G401 (cell line): ENCODE data around the gene MYO7A. TPM values are rescaled to one million over a fixed set of nuclear protein-coding genes. Genes with fewer than 3 reads are reported as not detected.
A peak's percentile ranks its signal among the peaks of the same experiment; 100 is the strongest.
"Not testable (repeated sequence)": the region's sequence is repeated elsewhere in the genome, so short reads cannot be mapped to it uniquely, and the experiment has no call there.

Experiments used
- DNase-seq: peaks from one replicate; pipeline ENCODE4 v3.0.0-alpha.2; 2015; ENCODE audit warnings: low spot score
- in situ Hi-C: cut with HindIII; loops from 2 replicates; pipeline ENCODE4 v1.10.0; 2016; ENCODE audit warnings: low sequenced_read_pairs, mixed read lengths
- total RNA-seq: library from RNA; depleted of rRNA; stranded (reverse); fragments of >200 nt; shearing (Covaris generic); gene quantifications from 2 replicates; pipeline ENCODE4 v1.2.3, GENCODE V29; 2014

MYO7A gene
- total RNA-seq, 1 experiment from 2014 or later, result 0.64 TPM

DNA sequence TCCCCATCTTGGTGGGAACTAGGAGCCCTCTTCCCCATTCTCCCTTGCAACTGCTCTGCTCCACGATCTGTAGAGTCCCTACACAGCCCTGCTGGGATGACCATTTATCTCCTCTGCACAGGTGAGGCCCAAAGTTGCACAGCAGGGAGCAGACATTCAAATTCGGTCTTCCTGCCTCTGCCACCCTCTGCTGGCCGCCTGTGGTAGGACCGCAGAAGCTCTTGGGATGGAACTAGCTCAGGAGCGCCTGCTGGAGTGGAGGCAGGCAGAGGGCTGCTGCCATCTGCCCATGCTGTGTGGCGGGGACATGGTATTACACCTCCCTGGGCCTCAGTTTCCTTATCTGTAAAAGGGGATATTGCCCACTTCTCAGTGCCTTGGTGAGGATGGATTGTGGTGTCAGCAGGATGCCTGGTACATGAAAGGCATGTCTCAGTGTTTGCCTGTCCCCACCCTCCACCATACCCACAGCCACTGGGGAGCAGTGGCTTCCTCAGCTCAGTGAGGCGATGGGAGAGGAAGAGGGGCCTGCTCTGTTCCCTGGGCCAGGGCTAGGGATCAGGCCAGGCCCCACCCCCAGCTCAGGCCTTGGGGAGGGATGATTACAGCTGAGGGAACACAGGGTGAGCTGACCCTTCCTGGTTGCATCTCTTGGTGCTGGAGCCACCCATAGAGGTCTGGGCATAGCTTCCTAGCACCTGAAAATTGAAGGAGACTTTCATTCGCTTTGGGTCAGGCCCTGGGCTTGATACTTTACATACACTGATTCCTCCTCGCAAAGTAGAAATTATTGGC, 36.7 kb upstream of the MYO7A start:
- in situ Hi-C loops, result no loop called here
- DNase-seq, result peak; percentile 88

DNA sequence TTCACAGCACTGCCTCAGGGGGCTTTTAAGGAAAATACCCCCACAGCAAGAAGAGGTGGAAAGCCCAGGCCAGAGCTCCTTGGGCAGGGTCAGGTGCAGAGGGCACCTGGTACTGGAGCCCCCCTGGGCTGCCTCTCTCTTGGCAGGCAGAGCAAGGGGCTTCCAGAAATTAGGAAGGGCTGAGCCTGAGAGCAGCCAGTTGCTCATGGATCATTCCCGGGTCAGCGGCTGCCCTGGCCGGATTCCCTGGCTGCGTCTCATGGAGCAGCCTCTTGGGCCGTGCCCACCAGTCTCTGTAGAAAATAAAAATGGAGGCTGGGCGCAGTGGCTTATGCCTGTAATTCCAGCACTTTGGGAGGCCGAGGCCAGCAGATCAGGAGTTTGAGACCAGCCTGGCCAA, 35.7 kb upstream of the MYO7A start:
- peak; percentile 42 for DNase-seq

DNA sequence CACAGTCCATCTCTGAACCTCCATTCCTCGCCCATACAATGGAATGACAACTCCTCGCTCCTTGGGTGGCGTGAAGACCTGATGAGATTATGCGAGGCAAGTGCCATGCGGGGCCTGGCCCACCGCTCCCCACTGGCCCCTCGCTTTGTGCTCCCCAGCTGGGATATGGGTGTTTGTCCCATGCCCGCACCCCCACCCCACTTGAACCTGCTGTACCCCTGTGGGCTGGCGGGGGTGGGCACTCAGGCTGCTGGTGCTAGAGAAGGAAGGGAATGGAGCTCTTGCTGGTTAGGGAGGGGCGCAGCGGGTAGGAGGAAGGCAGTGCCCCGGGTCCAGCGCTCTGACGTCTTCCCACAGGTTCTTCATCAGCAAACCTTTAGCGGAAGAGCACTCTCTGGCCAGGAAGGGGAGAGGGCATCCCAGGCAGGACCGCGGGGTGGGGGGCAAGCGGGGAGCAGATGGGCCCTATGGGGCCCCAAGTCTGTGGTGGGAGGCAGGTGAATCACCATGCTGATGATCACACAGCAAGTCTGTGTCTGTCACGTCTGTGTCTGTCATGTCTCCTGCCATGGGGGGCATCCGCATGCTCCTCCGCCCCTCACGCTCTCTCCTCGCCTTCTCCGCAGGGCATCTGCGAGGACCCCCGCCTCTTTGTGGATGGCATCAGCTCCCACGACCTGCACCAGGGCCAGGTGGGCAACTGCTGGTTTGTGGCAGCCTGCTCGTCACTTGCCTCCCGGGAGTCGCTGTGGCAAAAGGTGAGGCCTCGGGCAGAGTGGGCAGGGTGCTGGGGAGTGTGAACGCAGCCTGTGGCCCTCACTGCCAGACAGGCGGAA, 34.8 kb upstream of the MYO7A start:
- DNase-seq, result no peak
- in situ Hi-C loops, result no loop called here

More for the DNA sequence above, 35.7 kb upstream of the MYO7A start:
- in situ Hi-C loops, result no loop called here

DNA sequence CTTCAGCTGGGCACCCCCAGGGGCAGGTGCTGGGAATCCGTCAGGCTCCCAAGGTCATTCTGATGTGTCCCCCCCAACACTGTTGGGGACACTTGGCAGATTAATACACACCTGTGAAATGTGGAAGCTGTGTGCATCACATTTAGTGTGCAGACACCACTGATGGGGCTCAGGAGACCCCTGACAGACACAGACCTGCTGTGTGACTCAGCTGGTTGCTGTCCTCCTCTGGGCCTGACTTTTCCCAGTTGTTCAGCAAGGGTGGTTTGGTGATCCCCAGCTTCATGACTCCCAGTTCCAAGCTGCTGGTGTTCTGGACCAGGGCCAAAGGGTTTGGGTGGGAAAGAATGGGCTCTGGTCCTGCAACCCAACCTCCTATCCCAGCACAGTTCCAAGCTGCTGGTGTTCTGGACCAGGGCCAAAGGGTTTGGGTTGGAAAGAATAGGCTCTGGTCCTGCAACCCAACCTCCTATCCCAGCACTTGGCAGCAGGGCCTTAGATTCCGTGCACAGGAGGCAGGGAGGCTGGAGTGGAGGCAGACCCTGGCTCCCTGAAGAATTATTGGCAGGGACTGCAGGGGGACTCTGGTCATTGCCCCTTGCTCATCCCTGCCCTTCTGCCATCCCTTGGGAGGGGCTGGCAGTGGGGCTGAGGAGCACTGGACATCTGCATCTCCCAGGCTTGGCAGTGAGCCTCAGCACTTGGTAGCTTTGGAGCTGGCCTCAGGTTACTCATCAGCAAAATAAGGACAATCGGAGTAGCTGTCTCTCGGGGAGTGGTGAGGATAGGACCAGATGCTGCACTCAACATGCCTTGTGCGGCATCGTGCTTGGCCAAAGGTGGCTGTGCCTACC, 33.8 kb upstream of the MYO7A start:
- in situ Hi-C loops, result no loop called here
- peak; percentile 76 for DNase-seq

DNA sequence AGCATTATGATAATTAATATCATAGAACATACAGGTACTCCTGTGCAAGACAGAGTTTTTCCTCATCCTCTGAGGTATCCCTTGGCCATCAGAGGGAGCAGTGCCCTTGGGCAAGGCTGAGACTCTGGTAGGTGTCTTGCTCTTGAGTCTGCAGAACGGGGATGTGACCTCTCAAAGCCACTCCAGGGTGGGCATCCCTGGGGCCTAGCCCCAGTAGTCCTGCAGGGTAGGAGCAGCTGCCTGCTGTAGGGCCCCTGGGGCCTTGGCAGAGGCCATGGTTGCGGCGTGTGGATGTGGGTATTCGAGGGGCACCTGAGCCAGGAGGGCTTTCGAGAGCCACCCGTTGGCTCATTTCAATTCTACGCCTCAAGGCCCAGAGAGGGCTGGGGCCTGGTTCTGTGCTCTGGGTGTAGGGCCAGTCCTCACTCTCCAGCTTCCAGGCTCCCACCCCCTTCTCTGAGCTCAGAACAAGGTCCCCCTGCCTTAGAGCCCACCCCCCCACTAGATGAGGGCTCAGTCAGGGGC, 33.1 kb upstream of the MYO7A start:
- in situ Hi-C loops, result no loop called here
- DNase-seq, result no peak

DNA sequence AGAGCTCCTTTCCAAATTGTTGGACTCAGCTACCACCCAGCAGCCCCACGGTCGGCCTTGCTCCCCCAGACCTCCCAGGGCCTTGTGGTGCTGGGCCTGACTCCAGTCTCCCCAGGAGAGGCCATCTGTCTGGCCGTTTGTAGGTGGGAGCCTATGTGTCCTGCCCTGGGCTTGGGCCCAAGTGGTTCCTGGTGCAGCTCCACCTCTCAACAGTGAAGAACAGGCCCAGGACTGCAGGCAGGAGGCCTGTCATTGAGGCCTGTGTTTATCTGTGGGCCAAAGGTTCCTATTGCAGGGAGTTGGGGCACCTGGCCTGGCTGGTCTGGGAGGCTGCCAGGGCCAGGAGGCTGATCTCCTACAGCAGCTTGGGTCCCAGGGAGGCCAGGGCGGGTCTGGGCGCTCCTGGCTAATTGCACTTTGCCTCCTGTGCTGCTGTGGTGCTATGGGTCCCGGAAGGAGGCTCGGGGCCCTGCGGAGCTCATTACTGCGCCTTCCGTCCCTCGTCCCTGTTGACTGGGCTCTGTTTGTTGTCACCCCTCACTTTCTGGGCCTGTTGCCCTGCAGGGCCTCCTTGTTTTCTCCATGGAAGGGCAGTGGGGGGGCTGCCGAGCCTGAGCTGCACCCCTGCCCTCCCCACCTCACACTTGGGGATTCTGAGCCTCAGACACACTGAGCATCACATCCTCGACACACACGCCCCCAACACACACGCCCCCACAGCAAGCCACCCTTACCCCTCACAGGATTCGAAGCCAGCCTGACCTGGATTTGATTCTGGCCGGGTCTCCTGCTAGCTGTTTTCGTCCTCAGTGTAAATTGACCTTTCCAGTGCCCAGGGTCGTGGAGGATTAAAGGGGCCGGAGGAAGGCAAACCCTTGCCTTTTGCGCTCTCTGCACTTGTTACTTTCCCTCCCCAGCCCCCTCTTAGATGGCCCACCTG, 32.2 kb upstream of the MYO7A start:
- in situ Hi-C loops, result no loop called here
- DNase-seq, result peak; percentile 59

DNA sequence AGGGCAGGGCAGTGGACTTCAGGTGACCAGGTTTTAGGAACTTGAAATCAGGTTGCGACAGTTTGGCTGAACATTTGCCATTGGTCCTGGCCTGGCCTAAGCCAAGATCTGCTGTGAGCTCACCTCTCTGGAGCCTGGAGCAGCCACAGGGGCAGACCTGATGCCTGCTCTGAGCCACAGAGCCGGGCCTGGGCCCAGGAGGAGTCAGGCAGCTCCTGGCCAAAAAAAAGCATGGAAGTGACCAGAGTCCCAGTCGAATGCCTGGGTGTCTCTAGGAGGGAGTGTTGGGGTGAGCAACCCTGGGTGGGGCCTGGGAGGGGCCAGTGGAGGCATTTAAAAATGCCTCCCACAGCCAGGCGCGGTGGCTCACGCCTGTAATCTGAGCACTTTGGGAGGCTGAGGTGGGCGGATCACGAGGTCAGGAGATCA, 31.4 kb upstream of the MYO7A start:
- no peak for DNase-seq
- in situ Hi-C loops, result no loop called here

DNA sequence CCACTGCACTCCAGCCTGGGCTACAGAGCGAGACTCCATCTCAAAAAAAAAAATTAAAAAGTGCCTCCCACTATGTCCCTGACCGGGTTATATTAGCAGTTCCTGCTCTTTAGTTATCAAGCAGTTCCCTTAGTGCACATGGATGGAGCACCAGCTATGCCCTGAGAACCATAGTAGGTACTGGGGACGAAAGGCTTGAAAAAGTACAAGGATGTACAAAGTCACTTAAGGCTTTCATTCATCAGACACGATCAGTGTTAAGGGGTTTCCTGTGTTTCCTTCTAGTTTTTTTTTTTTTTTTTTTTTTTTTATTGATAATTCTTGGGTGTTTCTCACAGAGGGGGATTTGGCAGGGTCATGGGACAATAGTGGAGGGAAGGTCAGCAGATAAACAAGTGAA, 30.9 kb upstream of the MYO7A start:
- in situ Hi-C loops, DNase-seq: not testable (repeated sequence)

DNA sequence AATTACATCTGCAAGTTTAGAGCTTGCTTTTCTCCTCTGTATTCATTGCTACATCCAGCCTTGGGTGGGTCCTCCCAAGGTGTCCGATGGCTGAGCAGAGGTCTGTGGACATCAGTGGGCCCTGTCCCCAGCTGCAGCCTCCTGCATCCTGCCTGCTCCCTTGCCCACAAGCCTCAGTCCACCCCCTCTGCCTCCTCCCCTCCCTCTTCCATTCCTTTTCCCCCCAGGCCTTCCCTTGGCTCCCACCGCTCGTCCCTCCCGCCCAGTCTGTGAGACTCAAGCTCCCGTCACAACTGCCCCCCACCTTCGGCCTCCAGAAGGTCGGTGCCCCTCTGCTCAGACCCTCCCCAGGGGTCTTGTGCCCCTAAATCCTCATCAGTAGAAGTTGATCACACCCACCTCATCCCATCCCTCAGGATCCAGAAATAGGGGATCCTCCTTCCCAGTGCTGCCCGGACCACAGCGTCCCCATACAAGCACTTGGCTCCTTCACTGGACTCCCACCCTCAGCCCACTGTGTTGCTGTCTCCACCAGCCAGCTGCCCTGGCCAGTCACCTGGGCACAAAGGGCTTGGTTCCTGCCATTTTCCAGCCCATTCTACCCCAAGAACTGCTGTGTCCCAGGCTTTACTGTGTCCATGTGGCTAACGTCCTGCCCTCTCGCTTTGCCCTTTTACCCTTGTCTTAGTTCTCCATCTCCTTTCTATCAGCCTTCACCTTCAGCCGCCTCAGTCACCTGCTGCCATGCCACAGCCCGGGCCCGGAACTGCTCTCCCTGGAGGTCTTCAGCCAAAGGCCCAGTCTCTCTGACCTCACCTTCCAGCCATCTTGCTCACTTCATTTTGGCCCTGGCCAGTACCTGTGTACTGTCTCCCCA, 27.6 kb upstream of the MYO7A start:
- in situ Hi-C loops, result no loop called here
- no peak for DNase-seq

DNA sequence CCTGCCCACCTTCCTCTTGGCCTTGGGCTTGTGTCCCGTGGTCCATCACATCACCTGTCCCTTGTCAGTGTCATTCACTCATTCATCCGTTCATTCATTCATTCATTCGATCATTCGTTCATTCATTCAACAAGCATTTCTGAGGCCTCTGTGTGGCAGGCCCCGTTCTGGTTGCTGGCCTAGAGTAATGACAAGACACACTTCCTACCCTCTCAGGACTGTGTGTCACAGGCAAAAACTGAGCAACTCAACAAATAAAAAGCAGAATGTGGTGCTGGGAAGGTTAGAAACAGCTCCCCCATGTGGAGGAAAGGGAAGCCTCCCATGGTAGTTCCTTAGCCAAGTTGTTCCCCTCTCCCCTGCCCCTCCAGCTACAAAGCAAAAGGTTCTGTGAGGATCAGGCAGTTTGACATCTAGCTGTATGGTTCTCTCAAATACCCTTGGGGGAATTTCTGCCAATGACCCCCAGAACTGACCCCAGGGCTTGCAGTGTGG, 27.0 kb upstream of the MYO7A start:
- in situ Hi-C loops, result no loop called here
- no peak for DNase-seq

DNA sequence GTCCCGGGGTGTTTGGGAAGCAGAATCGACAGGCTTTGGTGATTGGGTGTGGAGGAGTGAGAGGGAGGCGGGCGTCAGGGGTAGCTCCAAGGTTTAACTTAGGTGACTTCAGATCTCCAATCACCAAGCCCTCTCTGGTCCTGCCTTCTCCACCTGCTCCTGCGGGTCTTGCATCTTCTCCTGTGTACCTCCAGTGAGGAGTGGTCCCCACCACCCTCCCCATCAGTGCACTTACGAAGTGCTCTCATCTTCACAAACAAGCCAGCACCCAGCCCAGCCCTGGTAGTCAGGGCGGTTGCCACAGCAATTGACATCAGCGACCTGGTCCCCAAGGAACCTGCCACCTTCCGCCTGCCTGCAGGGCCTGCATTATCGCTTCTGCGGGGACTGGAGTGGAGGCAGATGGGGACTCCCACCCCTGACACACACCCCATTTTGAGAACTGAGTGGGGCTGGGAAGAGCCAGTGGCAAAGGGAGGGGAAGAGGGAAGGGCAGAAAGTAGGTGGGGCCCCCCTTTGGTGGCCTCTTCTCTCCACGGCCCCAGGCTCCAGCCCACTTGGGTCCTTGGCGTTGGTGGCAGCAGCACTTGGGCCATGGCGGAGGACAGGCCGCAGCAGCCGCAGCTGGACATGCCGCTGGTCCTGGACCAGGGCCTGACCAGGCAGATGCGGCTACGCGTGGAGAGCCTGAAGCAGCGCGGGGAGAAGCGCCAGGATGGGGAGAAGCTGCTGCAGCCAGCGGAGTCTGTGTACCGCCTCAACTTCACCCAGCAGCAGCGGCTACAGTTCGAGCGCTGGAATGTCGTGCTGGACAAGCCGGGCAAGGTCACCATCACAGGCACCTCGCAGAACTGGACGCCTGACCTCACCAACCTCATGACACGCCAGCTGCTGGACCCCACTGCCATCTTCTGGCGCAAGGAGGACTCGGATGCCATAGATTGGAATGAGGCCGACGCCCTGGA, 25.5 kb upstream of the MYO7A start, which contains the start of gene OMP:
TSS of gene OMP (plus strand) at position 595 of the 965 bp plus-strand sequence. CDS start at position 595, 0 bp downstream.
- in situ Hi-C loops, result no loop called here
- no peak for DNase-seq

DNA sequence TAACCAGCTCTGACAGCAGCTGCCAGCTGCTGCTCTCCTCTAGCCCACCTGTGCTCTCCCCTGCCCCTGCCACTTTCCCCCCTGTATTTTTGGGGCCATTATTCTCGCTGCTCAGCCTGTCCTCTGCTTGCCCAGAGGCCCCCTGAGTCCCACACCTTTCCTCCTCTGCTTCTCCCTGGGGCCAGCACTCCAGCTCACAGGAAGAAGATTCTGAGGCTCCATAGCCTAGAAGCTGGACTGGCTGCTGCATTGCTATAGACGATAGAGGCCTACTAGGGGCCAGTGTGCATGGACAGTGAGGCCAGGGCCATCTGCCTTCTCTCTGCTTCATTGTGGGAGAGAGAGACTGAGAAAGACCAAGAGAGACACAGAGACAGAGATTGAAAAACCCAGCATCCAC, 24.7 kb upstream of the MYO7A start:
- DNase-seq, result no peak
- in situ Hi-C loops, result no loop called here

DNA sequence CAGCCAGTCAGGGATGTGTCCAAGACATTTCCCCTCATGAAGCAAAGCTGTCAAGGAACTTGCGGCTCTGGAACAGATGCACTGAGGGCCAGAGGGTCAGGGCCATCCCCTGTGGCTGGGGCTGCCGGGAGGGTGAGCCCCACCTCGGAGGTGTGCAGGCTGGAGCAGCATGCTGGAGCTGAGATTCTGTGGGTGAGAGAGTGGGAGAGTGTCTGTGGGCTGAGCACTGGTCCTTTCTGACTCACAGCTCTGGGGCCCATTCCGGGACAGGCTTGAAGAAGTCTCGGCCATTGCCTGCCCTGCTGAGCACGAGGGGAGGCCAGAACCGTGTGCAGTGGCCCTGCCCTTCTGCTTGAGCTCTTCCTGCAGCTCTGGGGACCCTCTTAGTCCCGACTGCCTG, 23.3 kb upstream of the MYO7A start:
- in situ Hi-C loops, result no loop called here
- no peak for DNase-seq

DNA sequence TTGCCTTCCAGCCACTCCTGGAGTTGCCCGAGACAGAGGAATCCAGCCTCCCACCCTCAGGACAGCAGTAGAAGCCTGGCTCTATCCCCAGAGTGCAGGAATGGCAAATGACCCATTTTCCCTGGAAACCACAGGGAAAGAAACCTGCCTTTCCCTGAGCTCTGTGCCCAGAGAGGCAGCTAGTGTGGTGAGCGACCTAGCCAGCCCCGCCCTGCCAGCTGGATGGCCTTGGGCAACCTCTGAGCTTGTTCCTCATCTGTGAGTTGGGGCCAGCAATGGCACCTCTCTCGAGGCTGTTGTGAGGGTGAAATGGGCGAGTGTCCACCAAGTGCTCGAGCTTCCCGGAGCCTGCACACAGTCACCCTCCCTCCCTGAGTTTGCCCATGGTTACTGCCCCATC, 21.7 kb upstream of the MYO7A start:
- in situ Hi-C loops, result no loop called here

DNA sequence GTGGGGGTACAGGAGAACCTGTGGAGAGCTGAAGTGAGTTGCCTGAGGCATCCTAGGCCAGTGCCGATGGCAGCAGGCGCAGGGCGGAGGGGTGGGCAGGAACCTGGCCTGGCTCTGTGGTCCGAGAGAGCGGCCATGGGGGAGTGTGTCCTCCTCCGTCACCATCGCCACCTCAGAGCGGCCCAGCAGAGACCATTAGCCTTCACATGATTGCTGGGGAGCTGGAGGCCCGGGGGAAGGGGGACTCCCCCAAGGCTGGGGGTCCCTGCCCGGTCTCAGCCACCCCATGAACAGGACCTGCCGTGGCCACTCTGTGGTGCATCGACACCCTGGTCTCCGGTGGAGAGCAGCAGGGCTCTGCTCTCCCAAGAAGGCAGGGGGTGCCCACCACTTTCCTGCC, 21.3 kb upstream of the MYO7A start:
- DNase-seq, result no peak
- in situ Hi-C loops, result no loop called here

More for the DNA sequence above, 21.7 kb upstream of the MYO7A start:
- DNase-seq, result peak; percentile 61

DNA sequence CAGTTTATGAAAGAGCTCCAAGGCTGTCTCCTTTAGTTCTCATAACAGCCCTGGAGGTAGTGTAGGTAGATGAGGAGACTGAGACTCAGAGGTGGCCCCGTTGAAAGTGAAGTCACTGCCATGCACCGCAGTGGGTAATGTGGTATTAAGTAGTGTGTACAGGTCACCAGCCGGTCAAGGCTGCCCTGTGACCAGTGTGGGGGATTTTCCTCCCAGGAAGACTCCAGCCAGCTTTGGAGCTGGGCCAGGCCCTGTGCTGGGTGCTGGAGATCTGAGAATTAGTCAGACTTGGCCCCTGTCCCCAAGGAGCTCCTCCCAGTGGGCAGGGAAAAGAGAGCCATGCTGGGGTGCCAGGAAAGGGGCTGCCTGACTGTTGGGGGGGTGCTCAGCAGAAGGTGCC, 20.1 kb upstream of the MYO7A start:
- in situ Hi-C loops, result no loop called here
- DNase-seq, result no peak
